Measurements from ENCODE around the gene LIMS1. TPM values are rescaled to one million over a fixed set of nuclear protein-coding genes. Genes with fewer than 3 reads are reported as not detected.
"Not testable (repeated sequence)": the region's sequence is repeated elsewhere in the genome, so short reads cannot be mapped to it uniquely, and the experiment has no call there.

Gene LIMS1
- total RNA-seq, 2 donors from 2014 or later: 82.9 to 90.4 TPM

GRCh38 chr2:108701208-108701607 is 166.9 kb downstream of the LIMS1 start:
- intact Hi-C loops (cut with DNase I): no loop called here
- Histone ChIP-seq H3K27me3 (replicated peaks; ENCODE audit: insufficient read depth) (no peaks in the 10 kb centered on the region), H3K4me1 (replicated peaks) (no peaks in the 10 kb centered on the region), H3K9me3 (no peaks in the 10 kb centered on the region), H3K4me3 (no peak overlapping the region), H3K36me3 (no peaks in the 10 kb centered on the region), H3K27ac (no peak overlapping the region)
- 18% methylated on average over 3 of the region's 3 CpGs for WGBS
- DNase-seq (ENCODE audit: low spot score): no peak
- TF ChIP-seq CTCF (IDR thresholded peaks at IDR 0.05) (no peak), POLR2AphosphoS5 (IDR thresholded peaks at IDR 0.05) (no peak), POLR2A (IDR thresholded peaks at IDR 0.05) (no peak)

DNA sequence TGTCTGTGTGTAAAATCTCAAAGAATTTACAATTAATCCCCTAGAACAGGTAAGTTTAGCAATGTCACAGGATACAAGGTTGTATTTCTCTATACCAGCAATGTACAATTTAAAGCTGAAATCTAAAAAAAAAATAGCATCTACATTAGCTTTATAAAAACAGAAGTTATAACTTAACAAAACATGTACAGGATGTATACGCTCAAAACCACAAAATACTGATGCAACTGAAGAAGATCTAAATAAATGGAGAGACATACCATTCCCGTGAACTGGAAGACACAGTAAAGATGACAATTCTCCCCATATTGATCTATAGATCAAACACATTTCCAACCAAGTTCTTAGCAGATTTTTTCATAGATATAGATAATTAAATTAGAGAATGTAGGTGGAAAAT is 167.5 kb downstream of the LIMS1 start:
- intact Hi-C loops (cut with DNase I): no loop called here
- Histone ChIP-seq H3K36me3 (no peaks in the 10 kb centered on the region), H3K27me3 (replicated peaks; ENCODE audit: insufficient read depth) (no peaks in the 10 kb centered on the region), H3K4me1 (replicated peaks) (no peaks in the 10 kb centered on the region), H3K9me3 (no peaks in the 10 kb centered on the region), H3K4me3 (no peak overlapping the region), H3K27ac (no peak overlapping the region)
- 85% methylated on average over 2 of the region's 2 CpGs for WGBS
- TF ChIP-seq POLR2A (IDR thresholded peaks at IDR 0.05): no peak
- TF ChIP-seq POLR2AphosphoS5 (IDR thresholded peaks at IDR 0.05): no peak
- no peak for TF ChIP-seq CTCF (IDR thresholded peaks at IDR 0.05)
- DNase-seq (ENCODE audit: low spot score): no peak

- H3K4me3 ChIP-seq: no peak overlapping the region
- no peak for DNase-seq (ENCODE audit: low spot score)
These were observed 170.6 kb downstream of the LIMS1 start for GRCh38 chr2:108704871-108705270.

DNA sequence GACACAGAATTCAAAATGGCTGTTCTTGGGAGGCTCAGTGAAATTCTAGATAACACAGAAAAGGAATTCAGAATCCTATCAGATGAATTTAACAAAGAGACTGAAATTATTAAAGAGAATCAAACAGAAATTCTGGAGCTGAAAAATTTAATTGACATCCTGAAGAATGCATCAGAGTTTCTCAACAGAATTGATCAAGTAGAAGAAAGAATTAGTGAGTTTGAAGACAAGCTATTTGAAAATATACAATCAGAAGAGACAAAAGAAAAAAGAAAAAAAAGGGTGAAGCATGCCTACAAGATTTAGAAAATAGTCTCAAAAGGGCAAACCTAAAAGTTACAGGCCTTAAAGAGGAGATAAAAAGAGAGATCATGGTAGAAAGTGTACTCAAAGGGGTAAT is 173.0 kb downstream of the LIMS1 start:
- H3K36me3 ChIP-seq: no peaks in the 10 kb centered on the region
- H3K4me1 ChIP-seq (replicated peaks): no peaks in the 10 kb centered on the region
- TF ChIP-seq POLR2A (IDR thresholded peaks at IDR 0.05) (no peak), CTCF (IDR thresholded peaks at IDR 0.05) (no peak), POLR2AphosphoS5 (IDR thresholded peaks at IDR 0.05) (no peak)
- H3K27ac ChIP-seq: no peak overlapping the region
- no peaks in the 10 kb centered on the region for H3K9me3 ChIP-seq
- no peaks in the 10 kb centered on the region for H3K27me3 ChIP-seq (replicated peaks; ENCODE audit: insufficient read depth)
- no peak for DNase-seq (ENCODE audit: low spot score)
- intact Hi-C loops (cut with DNase I): no loop called here
- H3K4me3 ChIP-seq: no peak overlapping the region

More at GRCh38 chr2:108704871-108705270, 170.6 kb downstream of the LIMS1 start:
- TF ChIP-seq CTCF (IDR thresholded peaks at IDR 0.05): no peak
- TF ChIP-seq POLR2AphosphoS5 (IDR thresholded peaks at IDR 0.05): no peak
- TF ChIP-seq POLR2A (IDR thresholded peaks at IDR 0.05): no peak
- Histone ChIP-seq H3K9me3 (no peaks in the 10 kb centered on the region), H3K4me1 (replicated peaks) (no peaks in the 10 kb centered on the region), H3K27ac (no peak overlapping the region), H3K27me3 (replicated peaks; ENCODE audit: insufficient read depth) (no peaks in the 10 kb centered on the region), H3K36me3 (no peaks in the 10 kb centered on the region)
- WGBS: 100% methylated on average over 1 of the region's 1 CpG
- intact Hi-C loops (cut with DNase I): no loop called here

GRCh38 chr2:108716971-108717370 is 182.7 kb downstream of the LIMS1 start:
- DNase-seq (ENCODE audit: low spot score); H3K27me3 ChIP-seq (replicated peaks; ENCODE audit: insufficient read depth); intact Hi-C loops (cut with DNase I); H3K36me3 ChIP-seq; H3K4me1 ChIP-seq (replicated peaks); H3K4me3 ChIP-seq; H3K27ac ChIP-seq; H3K9me3 ChIP-seq: not testable (repeated sequence)
- 61% methylated on average over 6 of the region's 6 CpGs for WGBS

All from prostate gland (tissue), 2 donors.